ENCODE measurements around the gene MAP2K7.

Gene MAP2K7

DNA sequence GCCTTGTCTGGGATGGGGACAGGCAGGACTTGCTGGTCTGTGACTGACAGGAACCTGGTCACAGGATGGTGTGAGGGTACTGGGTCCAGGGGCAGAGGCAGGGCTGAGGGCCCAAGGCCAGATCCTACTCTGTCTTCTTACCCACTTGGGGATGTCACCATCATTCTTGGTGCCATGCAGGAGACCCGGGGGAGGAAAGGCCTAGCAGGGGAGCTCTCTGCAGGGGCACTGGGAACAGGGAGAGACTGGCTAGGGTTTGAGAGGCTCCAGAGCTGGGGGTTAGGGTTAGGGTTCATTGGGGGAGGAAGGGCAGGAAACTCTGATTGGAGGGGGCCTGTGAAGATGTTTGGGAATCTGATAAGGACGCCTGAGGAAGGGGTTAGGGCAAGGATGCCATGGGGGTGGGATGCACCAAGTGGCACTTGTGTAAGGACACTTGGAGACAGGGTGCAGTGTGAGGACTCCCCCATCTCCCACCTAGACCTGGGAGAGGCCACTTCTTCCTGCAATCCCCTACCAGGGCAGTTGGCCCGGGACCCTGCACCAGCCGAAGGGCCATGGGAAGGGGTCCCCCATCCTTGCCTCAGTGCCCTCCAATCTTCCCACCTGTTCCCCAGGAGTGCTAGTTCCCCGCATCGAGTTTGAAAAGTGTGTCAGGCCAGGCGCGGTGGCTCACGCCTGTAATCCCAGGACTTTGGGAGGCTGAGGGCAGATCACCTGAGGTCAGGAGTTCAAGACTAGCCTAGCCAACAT lies 36.4 kb upstream of the MAP2K7 start:
- no peak for DNase-seq (ENCODE audit: low read depth)

DNA sequence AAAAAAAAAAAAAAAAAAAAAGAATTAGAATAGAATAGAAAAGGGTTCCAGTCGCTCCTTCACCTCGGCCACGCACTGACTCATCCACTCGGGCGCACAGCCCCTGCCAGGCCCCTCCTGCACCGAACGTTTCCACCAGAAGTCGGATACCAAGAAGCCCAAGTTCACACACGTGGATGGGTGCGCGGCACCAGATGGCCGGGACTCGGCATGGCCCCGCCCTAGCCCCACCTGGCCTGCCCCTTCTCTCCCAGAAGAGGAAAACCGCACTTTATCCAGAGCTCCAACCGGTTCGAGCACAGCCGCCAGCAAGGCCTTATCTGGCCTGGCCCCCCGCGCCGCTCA lies 35.4 kb upstream of the MAP2K7 start:
- DNase-seq (ENCODE audit: low read depth) = no peak

DNA sequence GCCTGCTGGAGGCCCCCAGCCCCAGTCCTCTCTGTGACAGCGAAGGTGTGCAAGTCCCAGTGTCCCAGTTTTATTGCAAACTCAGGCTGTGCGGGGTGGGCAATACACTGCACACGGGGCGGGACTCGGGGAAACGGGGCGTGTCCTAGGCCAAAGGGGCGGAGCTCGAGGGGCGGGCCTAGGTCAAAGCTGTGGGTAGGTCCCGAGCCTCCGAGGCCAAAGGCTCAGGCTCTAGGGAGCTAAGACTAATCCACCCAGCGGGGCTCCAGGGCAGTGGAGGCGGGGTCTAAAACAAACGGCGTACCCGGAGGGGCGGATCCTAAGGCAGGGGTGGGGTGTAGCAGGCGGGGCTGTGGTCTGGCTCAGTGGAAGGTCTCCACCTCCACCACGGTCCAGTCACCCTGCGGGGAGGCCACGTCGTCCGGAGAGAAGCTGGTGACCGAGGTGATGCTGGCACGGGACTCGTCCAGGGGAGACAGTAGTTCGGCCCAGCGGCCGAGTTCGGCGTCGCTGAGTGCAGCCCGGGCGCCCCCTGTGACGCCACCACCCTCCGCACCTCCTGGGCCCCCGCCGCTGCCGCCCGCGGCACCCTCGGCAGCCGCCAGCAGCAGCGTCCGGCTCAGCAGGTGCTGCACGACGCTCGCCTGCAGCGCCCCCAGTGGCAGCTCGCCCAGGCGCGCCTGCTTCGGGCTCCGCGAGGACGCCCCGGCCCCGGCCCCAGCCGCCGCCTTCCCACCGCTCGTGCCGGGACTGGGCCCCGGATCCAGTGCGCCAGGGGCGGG lies 34.8 kb upstream of the MAP2K7 start:
- DNase-seq (ENCODE audit: low read depth) = peak; percentile 70

DNA sequence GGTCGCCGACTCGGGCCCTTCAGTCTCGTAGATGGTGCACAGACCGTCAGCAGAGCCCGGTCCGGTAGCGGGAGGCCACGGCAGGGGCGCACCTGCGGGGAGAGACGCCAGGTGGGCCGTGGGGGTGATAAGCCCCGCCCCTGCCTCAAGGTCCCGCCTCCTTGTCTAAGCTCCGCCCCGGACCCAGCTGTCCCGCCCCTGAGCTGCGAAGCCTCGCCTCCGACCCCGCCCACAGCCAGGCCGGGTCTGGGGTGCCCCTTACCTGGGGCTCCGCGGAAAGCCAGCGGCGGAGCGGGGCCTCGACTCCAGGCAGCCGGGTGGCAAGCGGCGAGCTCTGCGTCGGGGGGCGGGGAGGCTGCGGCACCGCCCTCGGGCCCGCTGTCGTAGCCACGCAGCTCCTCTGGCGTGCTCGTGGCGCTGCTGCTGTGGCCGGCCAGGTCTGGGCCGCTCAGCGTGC lies 34.2 kb upstream of the MAP2K7 start:
- peak; percentile 58 for DNase-seq (ENCODE audit: low read depth)

DNA sequence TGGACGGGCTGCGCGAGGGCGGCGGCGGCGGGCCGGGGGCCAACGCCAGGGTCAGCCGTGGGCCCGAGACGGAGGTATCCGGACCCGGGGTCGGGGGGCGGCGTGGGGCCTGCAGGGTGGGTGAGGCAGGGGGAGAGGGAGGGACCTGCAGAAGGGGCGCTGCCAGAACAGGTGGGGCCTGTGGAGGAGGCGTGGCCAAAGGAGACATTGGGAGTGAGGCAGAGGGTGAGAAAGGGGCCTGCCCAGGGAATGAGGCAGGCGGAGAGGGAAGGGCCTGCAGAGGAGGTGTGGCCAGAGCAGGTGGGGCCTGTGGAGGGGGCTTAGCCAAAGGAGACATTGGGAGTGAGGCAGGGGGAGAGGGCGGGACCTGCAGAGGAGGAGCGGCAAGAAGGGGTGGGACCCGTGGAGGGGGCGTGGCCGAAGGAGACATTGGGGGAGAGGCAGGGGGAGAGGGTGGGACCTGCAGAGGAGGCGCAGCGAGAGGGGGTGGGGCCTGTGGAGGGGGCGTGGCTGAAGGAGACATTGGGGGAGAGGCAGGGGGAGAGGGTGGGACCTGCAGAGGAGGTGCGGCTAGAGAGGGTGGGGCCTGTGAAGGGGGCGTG lies 33.7 kb upstream of the MAP2K7 start:
- peak; percentile 18 for DNase-seq (ENCODE audit: low read depth)

DNA sequence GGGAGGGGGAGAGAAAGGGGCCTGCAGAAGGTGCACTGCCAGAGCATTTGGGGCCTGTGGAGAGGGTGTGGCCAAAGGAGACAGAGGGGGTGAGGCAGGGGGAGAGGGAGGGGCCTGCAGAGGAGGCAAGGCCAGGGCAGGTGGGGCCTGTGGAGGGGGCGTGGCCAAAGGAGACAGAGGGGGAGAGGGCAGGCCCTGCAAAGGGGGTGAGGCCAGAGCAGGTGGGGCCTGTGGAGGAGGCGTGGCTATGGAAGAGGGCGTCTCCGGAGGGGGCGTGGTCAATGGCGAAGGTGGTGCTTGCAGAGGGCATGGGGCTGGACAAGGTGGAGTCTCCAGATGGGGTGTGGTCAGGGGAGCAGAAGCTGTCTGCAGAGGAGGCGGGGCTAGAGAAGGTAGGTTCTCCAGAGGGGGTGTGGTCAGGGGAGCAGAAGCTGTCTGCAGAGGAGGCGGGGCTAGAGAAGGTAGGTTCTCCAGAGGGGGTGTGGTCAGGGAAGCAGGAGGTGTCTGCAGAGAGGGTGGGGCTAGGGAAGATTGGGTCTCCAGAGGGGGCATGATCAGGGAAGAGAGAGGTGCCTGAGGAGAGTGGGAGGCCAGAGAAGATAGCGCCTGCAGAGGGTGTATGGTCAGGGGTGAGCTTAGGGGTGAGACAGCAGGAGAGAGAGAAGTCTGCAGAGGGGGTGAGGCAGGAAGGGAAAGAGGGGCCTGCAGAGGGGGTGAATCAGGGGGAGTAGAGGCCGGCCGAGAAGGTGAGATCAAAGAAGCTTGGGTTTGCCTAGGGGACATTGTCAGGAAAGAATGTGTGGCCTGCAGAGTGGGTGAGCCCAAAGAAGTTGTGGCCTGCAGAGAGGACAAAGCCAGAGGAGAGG lies 32.9 kb upstream of the MAP2K7 start:
- no peak for DNase-seq (ENCODE audit: low read depth)

DNA sequence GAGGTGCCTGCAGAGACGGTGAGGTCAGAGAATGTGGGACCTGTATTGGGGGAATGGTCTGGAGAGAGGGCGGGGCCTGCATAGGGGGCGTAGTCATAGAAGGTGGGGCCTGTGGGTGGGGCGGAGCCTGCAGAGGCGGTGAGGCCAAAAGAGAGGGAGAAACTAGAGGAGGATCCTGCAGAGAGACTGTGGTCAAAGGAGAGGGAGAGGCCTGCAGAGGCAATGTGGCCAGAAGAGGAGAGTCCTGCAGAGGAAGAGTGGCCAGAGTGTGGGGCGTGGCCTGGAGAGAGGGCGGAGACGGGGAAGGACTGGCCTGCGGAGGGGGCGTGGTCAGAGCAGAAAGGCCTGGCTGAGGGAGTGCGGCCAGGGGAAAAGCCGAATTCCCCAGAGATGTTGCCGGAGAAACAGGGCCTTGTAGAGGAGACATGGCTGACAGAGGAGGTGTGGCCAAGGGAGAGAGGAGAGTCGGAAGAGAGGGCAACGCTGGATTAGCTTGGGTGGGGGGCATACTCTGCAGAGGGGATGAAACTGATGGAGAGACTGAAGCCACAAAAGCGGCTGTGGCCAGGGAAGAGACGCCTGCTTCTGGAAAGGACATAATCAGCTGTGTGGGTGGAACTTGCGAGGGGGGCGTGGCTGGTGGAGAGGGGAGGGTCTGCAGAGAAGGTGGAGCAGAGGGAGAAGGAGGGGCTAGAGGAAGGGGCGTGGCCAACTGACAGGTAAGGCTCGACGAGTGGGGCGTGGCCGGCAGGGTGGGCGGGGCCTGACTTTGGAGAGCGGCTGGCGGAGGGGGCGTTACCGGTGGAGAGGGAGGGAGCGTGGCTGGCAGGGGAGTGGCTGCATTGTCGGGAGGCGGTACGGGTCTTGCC lies 32.0 kb upstream of the MAP2K7 start:
- DNase-seq (ENCODE audit: low read depth) = peak; percentile 68

DNA sequence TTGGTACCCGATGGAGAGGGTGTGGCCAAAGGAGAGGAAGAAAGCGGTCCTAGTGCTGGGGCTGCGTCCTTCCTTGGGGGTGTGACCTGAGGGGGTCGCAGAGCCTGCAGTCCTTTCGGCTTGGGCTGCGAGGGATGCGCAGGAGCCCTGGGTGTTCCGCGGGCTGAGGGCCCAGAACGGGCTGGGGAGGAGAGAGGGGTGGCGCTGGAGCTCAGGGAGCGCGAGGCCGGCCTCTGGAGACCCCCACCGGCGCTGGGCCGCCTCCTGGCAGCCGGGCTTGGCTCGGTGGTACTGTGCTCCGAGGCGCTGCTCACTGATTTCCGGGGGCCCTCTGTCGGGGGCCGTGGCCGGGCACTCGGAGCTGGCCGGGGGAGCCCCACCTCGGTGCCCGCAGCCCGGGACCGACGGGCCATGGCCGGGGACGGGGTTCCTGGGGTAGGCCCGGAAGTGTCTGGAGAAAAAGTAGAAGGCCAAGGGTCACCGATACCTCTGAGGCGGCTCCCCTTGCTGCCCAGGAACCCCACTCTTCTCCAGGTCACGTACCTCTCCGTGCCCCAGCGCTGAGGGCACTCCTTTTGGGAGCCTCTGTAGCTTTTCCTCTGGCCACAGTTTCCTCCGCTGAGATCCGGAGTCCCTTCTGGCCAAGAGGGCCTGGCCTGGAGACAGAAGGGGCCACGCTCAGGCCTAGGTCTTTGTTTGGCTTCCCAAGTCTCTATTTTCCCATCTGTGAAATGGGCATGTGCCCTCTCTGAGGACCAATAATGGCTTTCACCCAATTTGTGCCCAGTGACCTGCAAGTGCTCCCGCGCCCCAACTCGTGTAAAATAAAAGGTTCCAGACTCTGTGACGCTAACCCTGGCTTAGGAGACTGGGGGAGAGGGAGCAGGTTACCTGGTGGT lies 31.1 kb upstream of the MAP2K7 start:
- no peak for DNase-seq (ENCODE audit: low read depth)

DNA sequence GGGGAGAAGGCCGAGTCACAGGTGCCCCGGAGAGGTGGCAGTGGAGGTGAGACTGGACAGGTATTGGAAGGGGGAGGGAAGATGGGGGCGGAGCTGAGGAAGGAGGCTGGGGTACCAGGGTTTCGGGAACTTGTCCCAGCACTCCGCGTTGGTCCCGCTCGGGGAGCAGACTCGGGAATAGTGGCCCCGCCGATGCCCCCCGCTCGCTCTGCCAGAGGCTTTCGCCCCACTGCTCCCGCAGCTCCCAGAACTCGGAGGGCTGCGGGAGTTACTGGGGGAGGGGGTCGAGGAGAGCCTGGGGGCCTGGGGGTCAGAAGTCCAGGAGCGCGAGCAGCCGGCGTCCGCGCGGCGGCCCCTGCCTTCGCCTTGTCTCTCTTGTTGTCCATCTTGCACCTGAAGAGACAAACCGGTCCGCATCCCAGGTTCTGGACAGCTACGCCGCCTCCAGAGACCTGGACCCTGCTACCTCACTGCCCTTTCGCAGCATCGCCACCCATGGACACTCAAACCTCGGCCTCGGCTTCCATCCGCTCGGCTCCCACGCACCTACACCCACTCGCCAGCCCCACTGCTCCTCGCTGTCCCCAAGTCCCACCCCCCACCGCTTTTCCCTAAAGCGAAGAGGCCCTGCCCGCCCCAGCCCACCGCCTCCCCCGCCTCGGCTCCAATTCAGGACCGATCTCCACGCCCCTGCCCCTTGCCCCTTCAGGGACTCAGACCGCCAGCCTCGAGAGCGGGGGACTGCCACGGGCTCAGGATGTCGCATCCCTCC lies 30.2 kb upstream of the MAP2K7 start:
- DNase-seq (ENCODE audit: low read depth) = no peak

DNA sequence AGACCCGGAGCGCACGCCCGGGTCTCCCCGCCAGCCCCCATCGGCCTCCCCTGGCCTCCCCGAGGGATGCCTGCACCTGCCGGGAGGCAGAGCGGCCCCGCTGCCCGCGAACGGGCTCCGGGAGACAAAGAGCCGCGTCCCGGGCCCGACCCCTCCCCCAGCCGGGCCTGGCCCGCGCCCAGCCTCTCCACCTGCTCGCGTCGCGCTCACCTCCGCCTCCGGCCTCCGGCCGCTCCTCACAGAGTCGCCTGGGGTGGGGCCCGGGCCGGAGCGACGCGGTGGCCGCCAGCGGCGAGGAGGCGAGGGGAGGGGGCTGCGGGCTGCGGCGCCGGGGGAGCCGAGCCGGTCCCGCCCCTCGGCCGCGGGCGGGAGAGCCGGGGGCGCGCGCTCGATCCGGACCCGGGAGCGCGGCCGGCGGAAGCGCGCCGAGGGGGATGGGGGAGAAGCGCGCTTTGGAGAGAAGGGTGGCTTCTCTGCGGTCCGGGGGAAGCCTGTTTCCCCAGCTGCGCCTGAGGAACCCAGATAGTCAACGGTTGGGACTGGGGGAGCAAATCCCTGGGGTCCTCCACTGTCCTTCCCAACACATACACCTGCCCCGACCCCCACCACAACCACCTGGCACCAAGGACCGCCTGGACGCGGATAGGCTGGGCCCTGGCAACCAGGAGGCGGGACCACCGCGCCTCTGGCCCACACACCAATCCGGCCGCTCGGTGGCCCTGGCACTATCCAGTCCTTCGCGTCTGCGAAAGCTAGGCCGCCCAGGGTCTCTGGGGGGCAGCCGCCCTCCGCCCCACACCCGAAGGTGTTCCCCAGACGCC lies 29.4 kb upstream of the MAP2K7 start, which contains the start of gene PRR36:
Gene PRR36 (minus strand): TSS at position 315 of the 821 bp plus-strand sequence. CDS start 701 bp downstream, outside the sequence.
- no peak for DNase-seq (ENCODE audit: low read depth)

DNA sequence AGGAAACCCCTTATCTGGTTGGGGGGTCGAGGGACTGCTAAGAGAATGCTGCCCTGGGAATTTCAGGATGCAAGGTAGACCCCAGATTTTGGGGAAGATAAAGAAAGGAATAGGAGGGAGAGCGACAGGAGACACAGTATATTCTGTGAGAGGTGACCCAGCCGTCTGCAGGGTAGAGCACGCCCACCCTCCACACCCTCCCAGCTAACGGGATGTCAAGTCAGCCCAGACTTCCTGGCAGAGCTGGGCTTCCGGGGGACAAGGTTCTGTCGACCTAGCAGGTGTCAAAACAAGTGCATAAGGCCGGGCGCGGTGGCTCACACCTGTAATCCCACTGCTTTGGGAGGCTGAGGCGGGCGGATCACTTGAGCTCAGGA lies 28.8 kb upstream of the MAP2K7 start:
- no peak for DNase-seq (ENCODE audit: low read depth)

DNA sequence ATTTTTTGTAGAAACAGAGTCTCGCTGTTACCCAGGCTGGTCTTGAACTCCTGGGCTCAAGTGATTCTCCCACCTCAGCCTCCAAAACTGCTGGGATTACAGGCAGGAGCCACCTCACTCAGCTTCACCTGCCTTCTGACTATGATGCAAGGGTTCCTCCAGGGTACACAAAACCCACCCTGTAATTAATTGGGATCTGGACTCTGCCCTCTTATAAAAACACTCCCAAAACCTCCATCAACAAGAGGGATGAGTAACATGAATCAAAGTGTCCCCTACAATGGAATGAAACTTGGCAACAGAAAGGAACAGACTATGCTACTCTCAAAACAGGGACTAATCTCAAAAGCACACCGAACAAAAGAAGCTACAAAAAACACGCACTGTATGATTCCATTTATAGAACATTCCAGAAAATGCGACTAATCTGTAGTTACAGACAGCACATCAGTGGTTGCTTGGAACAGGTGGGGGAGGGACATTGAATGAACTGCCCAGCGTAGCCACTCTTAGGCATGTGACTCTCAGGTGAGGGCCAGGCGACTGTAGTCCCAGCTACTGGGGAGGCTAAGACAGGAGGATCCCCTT lies 26.3 kb upstream of the MAP2K7 start:
- DNase-seq (ENCODE audit: low read depth) = no peak

DNA sequence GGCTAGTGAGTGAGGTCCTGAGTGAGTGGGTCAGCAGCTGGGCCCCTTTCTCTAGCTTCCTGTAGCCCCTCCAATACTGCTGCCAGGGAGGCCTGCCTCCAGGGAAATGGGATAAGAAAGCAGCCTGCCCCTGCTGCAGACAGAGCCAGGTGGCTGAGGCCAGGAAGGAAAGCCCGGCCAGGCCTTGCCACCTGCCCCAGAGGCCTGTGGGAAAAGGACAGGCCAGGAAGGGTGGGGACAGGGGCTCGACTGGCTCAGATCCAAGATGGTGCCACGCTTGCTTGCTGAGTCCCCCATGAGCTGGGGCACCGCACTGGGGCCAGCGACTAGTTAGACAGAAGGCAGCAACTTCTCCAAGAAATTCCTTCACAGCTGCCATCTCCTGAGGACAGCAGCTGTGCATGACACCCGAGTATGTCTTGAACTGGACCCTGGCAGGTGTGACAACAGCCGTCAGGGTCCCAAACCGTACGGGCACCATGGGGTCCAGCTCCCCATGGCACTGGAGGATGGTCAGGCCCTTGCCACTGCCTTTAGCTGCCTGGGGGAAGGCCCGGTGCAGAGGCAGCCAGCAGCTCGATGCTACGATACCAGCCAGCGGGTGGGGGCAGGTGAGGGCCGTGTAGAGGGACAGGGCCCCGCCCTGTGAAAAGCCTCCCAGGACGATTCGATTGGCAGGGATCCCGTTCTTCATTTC lies 24.4 kb upstream of the MAP2K7 start:
- DNase-seq (ENCODE audit: low read depth) = no peak

DNA sequence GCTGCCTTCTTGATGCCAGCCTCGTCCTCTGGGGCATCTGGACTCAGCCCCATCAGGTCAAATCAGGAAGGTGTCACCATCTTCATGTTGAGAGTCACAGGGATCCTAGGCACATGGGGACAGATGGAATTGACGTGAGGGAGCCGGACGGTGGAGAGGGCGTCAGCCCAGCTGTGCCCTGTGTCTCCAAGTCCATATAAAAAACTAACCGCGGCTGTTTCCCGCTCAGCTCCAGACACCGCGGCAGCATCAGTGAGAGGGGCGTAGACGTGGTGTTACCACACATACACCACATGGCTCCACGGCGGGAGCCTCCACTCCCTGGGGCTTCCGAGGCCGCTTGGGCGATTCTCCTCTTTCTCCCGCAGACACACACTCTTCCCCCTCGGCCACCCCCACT lies 23.8 kb upstream of the MAP2K7 start:
- no peak for DNase-seq (ENCODE audit: low read depth)

DNA sequence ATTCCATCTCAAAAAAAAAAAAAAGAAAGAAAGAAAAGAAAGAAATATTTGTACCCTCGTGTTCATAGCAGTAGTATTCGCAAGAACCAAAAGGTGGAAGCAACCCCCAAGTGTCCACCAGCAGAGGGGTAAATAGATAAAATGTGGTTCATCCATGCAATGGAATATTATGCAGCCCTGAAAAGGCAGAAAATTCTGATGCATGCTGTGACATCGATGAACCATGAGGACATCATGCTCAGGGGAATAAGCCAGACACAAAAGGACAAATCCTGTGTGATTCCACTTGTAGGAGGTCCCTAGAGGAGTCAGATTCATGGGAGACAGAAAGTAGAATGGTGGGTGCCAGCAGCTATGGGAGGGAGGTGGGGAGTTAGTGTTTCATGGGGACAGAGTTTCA lies 21.8 kb upstream of the MAP2K7 start:
- no peak for DNase-seq (ENCODE audit: low read depth)

DNA sequence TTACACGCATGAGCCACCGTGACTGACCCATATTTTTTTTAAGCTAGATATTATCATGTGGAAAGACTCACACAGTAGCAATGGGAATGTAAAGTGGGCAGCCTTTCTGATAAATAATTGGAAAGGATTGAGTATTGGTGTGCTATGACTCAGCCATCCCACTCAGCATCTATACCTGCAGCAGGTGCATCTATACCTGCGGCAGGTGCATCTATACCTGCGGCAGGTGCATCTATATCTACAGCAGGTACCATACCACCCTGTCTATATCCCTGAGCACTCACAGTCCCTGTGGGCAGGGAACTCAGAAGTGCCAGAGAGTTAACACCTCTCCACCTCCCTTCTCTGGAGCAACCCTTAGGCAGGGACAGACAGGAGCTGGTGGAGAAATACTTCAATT lies 20.6 kb upstream of the MAP2K7 start:
- DNase-seq (ENCODE audit: low read depth) = no peak

DNA sequence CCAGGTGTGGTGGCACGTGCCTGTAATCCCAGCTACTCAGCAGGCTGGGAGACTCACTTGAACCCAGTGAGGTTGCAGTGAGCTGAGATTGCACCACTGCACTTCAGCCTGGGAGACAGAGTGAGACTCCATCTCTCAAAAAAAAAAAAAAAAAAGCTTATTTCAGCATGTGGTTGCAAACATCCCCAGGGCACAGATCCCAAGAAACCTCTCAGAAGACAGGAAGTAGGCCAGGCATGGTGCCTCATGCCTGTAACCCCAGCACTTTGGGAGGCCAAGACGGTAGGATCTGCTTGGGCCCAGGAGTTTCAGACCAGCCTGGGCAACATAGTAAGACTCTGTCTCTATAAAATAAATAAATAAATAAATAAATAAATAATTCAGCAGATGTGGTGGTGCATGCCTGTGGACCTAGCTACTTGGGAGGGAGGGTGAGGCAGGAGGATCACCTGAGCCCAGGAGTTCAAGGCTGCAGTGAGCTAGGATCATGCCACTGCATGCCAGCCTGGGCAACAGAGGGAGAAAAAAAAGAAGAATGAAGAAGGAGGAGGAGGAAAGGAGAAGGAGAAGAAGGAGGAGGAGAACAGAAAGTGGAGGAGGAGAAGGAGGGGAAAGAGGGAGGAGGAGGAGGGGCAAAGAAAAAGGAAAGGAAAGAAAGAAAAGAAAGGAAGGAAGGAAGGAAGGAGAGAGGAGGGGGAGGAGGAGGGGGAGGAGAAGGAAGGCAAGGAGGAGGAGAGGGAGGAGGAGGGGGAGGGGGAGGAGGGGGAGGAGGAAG lies 19.7 kb upstream of the MAP2K7 start:
- DNase-seq (ENCODE audit: low read depth) = no peak

All from stimulated activated CD8-positive, alpha-beta memory T cell treated with anti-CD3 and anti-CD28 coated beads, Interleukin-4, amount 100 ng/mL, for 24 hours (primary cell).